Measurements from ENCODE around the gene LYPD5.

LYPD5 gene

GRCh38 chr19:43749898-43750297, 52.3 kb downstream of the LYPD5 start:
- DNase-seq = no peak

GRCh38 chr19:43749152-43749551, 53.1 kb downstream of the LYPD5 start:
- DNase-seq = no peak

GRCh38 chr19:43748685-43749084, 53.6 kb downstream of the LYPD5 start:
- no peak for DNase-seq

- no peak for DNase-seq
Measured at GRCh38 chr19:43748205-43748594, 54.0 kb downstream of the LYPD5 start.

GRCh38 chr19:43747557-43748204, 54.6 kb downstream of the LYPD5 start:
- no peak for DNase-seq
